Activated CD4-positive, alpha-beta T cell treated with anti-CD3 and anti-CD28 coated beads for 48 hours (primary cell): ENCODE data around the gene UBTFL1.
A peak's percentile ranks its signal among the peaks of the same experiment; 100 is the strongest.
"Not testable (repeated sequence)": the region's sequence is repeated elsewhere in the genome, so short reads cannot be mapped to it uniquely, and the experiment has no call there.

ENCODE experiments used
- DNase-seq: peaks from one replicate; pipeline ENCODE4 v3.0.0-alpha.2; 2020

Gene UBTFL1

GRCh38 chr11:90085650-90086049, at the start of gene UBTFL1:
Gene UBTFL1 (plus strand): TSS chr11:90085950. CDS start chr11:90085950, 0 bp downstream.
- not testable (repeated sequence) for DNase-seq

GRCh38 chr11:90051591-90052209, 34.0 kb upstream of the UBTFL1 start:
- DNase-seq, result peak; percentile 3

GRCh38 chr11:90052311-90052710, 33.4 kb upstream of the UBTFL1 start:
- DNase-seq, result peak; percentile 3

GRCh38 chr11:90053545-90053944, 32.2 kb upstream of the UBTFL1 start:
- not testable (repeated sequence) for DNase-seq

GRCh38 chr11:90088731-90089130, 3.0 kb downstream of the UBTFL1 start:
- not testable (repeated sequence) for DNase-seq

GRCh38 chr11:90095230-90095924, 9.6 kb downstream of the UBTFL1 start:
- DNase-seq, result not testable (repeated sequence)

- DNase-seq, result not testable (repeated sequence)
These were observed 12.5 kb downstream of the UBTFL1 start for GRCh38 chr11:90098261-90098660.

GRCh38 chr11:90100431-90100830, 14.7 kb downstream of the UBTFL1 start:
- DNase-seq, result no peak

GRCh38 chr11:90113541-90113940, 27.8 kb downstream of the UBTFL1 start:
- no peak for DNase-seq

- no peak for DNase-seq
These were observed 34.4 kb downstream of the UBTFL1 start for GRCh38 chr11:90120191-90120590.

GRCh38 chr11:90124371-90124770, 38.6 kb downstream of the UBTFL1 start:
- DNase-seq, result no peak

- DNase-seq, result no peak
These were observed 39.2 kb downstream of the UBTFL1 start for GRCh38 chr11:90124946-90125345.

- DNase-seq, result no peak
These were observed 48.1 kb downstream of the UBTFL1 start for GRCh38 chr11:90133560-90134477.

- DNase-seq, result peak; percentile 5
These were observed 48.8 kb downstream of the UBTFL1 start, which contains the start of gene NAALAD2 for GRCh38 chr11:90134478-90135003. Gene NAALAD2 (plus strand): TSS chr11:90134663. CDS start chr11:90134759, 96 bp downstream.

GRCh38 chr11:90135016-90135415, 49.3 kb downstream of the UBTFL1 start:
- DNase-seq, result no peak
